NT2/D1 (cell line): ENCODE data around the gene RIC3.

Source experiments
- SUZ12 ChIP-seq: IDR thresholded peaks from 2 replicates; pipeline ENCODE4 v1.6.1; 2011; ENCODE audit not compliant: insufficient read length, insufficient read depth; ENCODE audit errors: extremely low read depth
- YY1 ChIP-seq: IDR thresholded peaks from 2 replicates; pipeline ENCODE4 v1.6.1; 2011; ENCODE audit not compliant: insufficient read length, insufficient read depth
- ZNF274 ChIP-seq: IDR thresholded peaks from 2 replicates; pipeline ENCODE4 v1.6.1; 2011; ENCODE audit warnings: mild to moderate bottlenecking, low read depth, low read length

DNA sequence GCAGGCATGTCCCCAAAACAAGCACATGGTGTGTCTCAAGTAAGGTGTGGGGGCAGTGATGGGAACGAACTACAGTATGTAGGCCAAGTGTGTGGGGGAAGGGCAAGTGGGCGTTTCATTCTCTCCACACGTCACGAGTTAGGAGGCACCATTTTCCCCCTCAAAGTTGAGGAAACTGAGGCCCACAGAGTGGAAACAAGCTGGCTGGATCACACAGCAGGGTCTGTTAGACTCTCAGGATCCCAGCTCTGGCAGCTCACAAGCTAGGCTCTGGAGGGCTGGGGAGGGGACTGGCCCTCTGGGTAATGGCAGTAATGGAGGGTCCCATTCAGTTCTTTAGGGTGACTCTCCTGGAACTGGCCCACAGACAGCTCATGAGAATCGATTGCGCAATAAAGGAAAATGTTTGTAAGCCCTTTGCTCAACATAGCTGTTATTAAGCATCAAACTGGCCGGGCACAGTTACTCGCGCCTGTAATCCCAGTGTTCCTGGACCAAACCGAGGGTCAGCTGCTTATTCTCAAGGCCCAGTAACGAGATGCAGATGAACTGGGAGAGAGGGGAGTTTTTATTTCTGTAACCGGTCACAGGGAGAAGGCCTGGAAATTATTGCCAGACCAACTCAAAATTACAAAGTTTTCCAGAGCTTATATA is 111.9 kb downstream of the RIC3 start:
- TF ChIP-seq YY1 (no peak), ZNF274 (no peak), SUZ12 (no peak)
